Measurements from ENCODE around the gene TSPAN2. TPM values are rescaled to one million over a fixed set of nuclear protein-coding genes. Genes with fewer than 3 reads are reported as not detected.

The TSPAN2 gene
- total RNA-seq, 4 donors from 2014 or later: 40.5 to 87.6 (median 56.8) TPM

- H3K4me1 ChIP-seq: peaks cover 0 to 9% of the 10 kb centered on the region in 2 donors
- DNase-seq: no peak
- H3K27me3 ChIP-seq: no peaks in the 10 kb centered on the region
- H3K27ac ChIP-seq: no peak overlapping the region
- no peak for TF ChIP-seq POLR2A (IDR thresholded peaks at IDR 0.05)
- TF ChIP-seq, protein P1, sequence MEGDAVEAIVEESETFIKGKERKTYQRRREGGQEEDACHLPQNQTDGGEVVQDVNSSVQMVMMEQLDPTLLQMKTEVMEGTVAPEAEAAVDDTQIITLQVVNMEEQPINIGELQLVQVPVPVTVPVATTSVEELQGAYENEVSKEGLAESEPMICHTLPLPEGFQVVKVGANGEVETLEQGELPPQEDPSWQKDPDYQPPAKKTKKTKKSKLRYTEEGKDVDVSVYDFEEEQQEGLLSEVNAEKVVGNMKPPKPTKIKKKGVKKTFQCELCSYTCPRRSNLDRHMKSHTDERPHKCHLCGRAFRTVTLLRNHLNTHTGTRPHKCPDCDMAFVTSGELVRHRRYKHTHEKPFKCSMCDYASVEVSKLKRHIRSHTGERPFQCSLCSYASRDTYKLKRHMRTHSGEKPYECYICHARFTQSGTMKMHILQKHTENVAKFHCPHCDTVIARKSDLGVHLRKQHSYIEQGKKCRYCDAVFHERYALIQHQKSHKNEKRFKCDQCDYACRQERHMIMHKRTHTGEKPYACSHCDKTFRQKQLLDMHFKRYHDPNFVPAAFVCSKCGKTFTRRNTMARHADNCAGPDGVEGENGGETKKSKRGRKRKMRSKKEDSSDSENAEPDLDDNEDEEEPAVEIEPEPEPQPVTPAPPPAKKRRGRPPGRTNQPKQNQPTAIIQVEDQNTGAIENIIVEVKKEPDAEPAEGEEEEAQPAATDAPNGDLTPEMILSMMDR (IDR thresholded peaks at IDR 0.05): no peak
- H3K36me3 ChIP-seq: no peaks in the 10 kb centered on the region
- H3K4me3 ChIP-seq: no peak overlapping the region
- no peaks in the 10 kb centered on the region for H3K9me3 ChIP-seq
- intact Hi-C loops (cut with DNase I; ENCODE audit: low total_unique reads): no loop called here
Measured at GRCh38 chr1:115130786-115131185, 41.5 kb upstream of the TSPAN2 start.

DNA sequence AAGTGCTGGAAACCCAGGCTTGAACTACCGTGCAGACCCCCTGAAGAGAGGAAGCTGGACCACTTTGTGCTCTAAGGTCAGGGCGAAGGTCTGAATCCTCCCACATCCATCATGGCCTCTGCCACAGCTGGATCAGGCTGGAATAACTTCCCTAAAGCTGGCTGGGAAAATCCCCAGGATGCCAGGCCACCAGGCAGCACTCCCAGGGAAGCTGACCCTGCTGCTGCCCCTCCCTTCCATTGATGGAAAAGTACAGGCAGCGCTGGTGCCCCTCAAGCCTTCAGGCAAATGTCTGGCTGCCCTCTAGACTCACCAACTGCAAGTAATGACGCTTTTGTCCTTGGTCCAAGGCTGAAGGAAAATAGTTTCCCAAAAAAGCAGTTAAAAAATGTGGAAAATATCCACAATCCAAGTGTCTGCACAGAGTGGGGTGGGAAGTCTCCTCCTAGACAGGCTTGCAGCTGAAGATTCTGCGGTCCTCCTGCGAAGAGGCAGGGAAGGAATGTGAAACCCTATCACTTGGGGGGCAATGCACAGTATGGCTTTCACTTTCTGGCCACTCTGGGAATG, 39.9 kb upstream of the TSPAN2 start:
- Histone ChIP-seq H3K36me3 (no peaks in the 10 kb centered on the region), H3K9me3 (peaks cover 0 to under 1% of the 10 kb centered on the region in 2 donors), H3K27ac (no peak overlapping the region), H3K27me3 (no peaks in the 10 kb centered on the region), H3K4me1 (no peaks in the 10 kb centered on the region), H3K4me3 (no peak overlapping the region)
- DNase-seq: no peak
- intact Hi-C loops (cut with DNase I; ENCODE audit: low total_unique reads): no loop called here
- TF ChIP-seq, protein P1 (IDR thresholded peaks at IDR 0.05): no peak
- TF ChIP-seq POLR2A (IDR thresholded peaks at IDR 0.05): no peak

DNA sequence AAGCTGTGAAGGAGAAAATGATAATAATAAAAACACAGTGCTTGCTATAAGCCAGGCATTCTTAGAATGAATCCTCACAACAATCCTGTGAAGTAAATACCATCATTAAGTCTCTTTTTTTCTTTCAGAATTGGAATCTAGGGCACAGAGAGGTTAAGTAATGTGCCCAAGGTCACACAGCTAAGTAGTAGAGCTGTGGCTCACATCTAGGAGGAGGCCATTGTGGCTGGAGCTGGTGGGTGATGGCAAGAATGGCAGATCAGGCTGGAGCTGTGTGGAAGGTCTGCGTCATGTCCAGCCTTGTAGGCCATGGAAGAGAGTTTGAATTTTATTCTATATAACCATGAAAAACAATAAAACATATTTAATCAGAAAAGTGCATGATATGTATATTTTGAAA, 38.2 kb upstream of the TSPAN2 start:
- intact Hi-C loops (cut with DNase I; ENCODE audit: low total_unique reads): no loop called here
- Histone ChIP-seq H3K36me3 (no peaks in the 10 kb centered on the region), H3K9me3 (peaks cover 0 to 7% of the 10 kb centered on the region in 2 donors), H3K4me1 (no peaks in the 10 kb centered on the region), H3K27me3 (no peaks in the 10 kb centered on the region), H3K27ac (no peak overlapping the region), H3K4me3 (no peak overlapping the region)
- no peak for DNase-seq
- no peak for TF ChIP-seq POLR2A (IDR thresholded peaks at IDR 0.05)
- TF ChIP-seq, protein P1 (IDR thresholded peaks at IDR 0.05): no peak

DNA sequence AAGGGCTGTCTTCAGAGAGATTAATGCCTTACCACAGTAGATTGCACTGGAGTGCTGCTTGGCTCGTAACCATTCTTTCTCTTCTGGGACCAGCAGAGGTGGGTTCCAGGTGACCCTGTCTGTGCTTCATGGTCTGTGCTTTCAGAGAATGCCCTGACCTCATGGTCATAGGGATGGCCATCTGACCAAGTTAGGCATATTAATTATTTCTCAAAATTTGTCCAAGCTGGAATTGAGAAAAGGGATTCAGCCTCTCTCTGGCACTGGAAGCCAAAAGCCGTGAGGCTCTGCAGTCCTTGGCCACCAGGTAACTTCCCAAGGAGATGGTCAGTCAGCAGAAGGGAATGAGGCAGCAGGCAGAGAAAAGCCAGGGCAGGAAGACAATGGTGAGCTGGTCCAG, 37.2 kb upstream of the TSPAN2 start:
- Histone ChIP-seq H3K27me3 (no peaks in the 10 kb centered on the region), H3K4me3 (no peak overlapping the region), H3K4me1 (no peaks in the 10 kb centered on the region), H3K27ac (no peak overlapping the region), H3K36me3 (no peaks in the 10 kb centered on the region), H3K9me3 (peaks cover 0 to 8% of the 10 kb centered on the region in 2 donors)
- no peak for DNase-seq
- TF ChIP-seq, protein P1 (IDR thresholded peaks at IDR 0.05): no peak
- intact Hi-C loops (cut with DNase I; ENCODE audit: low total_unique reads): no loop called here

GRCh38 chr1:115123116-115123515, 33.8 kb upstream of the TSPAN2 start:
- TF ChIP-seq, protein P1 (IDR thresholded peaks at IDR 0.05): no peak
- no peak for TF ChIP-seq POLR2A (IDR thresholded peaks at IDR 0.05)
- Histone ChIP-seq H3K4me1 (no peaks in the 10 kb centered on the region), H3K36me3 (no peaks in the 10 kb centered on the region), H3K27me3 (no peaks in the 10 kb centered on the region), H3K27ac (no peak overlapping the region), H3K9me3 (peaks cover 0 to 12% of the 10 kb centered on the region in 2 donors), H3K4me3 (no peak overlapping the region)
- intact Hi-C loops (cut with DNase I; ENCODE audit: low total_unique reads): no loop called here
- DNase-seq: no peak
